GM21526 (cell line): ENCODE measurements around the gene NRIP2.
"Not testable (repeated sequence)": the region's sequence is repeated elsewhere in the genome, so short reads cannot be mapped to it uniquely, and the experiment has no call there.

Experiments used
- ATAC-seq: cut with Tn5 transposase; IDR thresholded peaks from one replicate; pipeline ENCODE4 v1.9.1; 2021; ENCODE audit warnings: moderate library complexity; ENCODE audit not compliant: unreplicated experiment, low FRiP score

NRIP2 gene, protein sequence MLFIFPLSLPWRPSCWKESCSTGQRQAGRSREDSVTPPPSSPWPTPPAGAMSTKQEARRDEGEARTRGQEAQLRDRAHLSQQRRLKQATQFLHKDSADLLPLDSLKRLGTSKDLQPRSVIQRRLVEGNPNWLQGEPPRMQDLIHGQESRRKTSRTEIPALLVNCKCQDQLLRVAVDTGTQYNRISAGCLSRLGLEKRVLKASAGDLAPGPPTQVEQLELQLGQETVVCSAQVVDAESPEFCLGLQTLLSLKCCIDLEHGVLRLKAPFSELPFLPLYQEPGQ

GRCh38 chr12:2834581-2835491 lies at the start of gene NRIP2:
Gene NRIP2 (minus strand): TSS chr12:2835035. CDS start chr12:2834983, 52 bp downstream.
- no peak for ATAC-seq

- no peak for ATAC-seq
Observed at GRCh38 chr12:2879853-2880252, 45.0 kb upstream of the NRIP2 start.

DNA sequence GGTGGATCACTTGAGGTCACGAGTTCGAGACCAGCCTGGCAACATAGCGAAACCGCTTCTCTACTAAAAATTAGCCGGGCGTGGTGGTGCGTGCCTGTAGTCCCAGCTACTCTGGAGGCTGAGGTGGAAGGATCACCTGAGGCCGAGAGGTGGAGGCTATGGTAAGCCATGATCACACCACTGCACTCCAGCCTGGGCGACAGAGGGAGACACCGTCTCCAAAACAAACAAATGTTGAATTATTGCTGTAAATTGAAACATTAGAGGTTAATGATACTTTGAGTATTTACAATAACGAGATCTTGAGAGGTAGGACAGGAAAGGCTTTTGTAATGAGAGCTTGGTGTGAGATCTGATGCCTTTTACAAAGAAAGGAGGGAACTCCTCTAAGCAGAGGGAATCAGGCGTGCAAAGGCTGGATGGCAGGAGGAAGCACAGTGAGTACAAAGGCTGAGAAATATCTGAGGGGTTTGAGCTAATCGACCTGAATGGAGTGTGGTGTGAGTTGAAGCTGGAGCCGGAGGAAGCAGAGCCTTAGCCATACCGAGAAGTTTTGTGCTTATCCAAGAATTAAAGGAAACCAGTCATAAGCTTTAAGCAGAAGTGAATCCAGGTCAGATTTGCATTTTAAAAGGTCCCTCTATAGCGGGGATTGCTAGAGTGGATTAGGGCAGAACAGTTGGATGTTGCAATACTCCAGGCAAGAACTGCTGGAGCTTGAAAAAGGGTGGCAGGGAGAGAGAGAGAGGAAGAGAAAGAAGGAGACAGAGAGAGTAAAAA lies 43.3 kb upstream of the NRIP2 start:
- no peak for ATAC-seq

GRCh38 chr12:2877047-2877952 lies 42.5 kb upstream of the NRIP2 start, which contains the start of the genes FOXM1 and RHNO1:
Gene FOXM1 (minus strand): TSS chr12:2877174. CDS start chr12:2874478, 2,696 bp downstream.
Gene RHNO1 (plus strand): TSS chr12:2877223. CDS start chr12:2885367, 8,144 bp downstream.
- ATAC-seq, result peak; percentile 71

GRCh38 chr12:2876431-2877046 lies 41.7 kb upstream of the NRIP2 start:
- peak; percentile 13 for ATAC-seq

GRCh38 chr12:2868986-2869632 lies 34.3 kb upstream of the NRIP2 start:
- ATAC-seq, result not testable (repeated sequence)

DNA sequence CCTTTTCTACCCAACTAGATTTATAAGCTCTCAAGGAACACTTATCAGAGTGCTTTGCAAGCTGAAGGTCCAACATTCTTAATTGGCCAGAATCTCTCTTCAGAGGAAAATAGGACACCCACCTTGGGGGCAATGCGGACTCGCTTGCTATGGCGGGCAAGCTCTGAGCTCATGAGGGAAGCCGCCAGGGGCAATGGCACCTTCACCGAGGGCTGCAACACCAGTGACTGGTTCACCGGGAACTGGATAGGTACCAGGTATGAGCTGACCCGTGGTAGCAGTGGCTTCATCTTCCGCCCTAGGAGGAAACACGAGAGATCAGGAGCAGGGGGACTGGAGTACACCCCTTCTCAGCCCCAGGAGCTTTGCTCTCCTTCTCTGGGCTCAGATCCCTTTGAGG lies 29.4 kb upstream of the NRIP2 start:
- ATAC-seq, result no peak

DNA sequence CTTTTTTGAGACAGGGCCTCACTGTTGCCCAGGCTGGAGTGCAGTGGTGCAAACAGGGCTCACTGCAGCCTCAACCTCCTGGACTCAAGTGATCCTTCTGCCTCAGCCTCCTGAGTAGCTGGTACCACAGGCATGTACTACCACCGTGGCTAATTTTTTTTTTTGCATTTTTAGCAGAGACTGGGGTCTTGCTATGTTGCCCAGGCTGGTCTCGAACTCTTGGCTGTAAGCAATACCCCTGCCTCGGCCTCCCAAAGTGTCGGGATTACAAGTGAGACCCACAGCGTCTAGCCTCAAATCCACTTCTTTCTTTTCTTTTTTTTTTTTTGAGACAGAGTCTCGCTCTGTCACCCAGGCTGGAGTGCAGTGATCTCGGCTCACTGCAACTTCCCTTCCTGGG lies 28.6 kb upstream of the NRIP2 start:
- not testable (repeated sequence) for ATAC-seq

GRCh38 chr12:2862876-2863275 lies 28.0 kb upstream of the NRIP2 start:
- ATAC-seq, result no peak

GRCh38 chr12:2860170-2860569 lies 25.3 kb upstream of the NRIP2 start:
- ATAC-seq, result no peak

DNA sequence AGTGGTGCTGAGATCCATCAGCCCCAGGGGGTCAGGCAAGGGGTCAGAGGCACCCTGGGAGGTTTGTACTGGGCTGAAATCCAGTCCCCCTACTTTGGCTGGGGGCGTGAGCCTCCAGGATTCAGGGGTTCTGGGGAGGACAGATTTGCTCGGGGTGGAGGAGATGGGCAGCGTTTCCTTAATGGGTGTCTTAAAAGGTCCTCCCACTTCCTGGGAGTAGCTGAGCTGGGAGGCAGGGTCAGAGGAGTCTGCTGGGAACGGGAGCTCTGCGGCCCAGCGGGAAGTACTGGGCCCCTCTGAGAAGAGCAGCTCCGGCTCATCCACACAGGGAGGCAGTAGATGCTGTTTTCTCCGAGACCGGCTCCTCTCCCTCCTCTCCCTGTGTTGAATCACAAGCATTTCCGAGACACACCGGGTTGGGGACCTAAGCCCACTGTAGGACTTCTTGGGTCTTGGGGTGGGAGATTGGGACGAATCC lies 24.1 kb upstream of the NRIP2 start:
- ATAC-seq, result no peak

- no peak for ATAC-seq
Observed at GRCh38 chr12:2858334-2858733, 23.5 kb upstream of the NRIP2 start.

DNA sequence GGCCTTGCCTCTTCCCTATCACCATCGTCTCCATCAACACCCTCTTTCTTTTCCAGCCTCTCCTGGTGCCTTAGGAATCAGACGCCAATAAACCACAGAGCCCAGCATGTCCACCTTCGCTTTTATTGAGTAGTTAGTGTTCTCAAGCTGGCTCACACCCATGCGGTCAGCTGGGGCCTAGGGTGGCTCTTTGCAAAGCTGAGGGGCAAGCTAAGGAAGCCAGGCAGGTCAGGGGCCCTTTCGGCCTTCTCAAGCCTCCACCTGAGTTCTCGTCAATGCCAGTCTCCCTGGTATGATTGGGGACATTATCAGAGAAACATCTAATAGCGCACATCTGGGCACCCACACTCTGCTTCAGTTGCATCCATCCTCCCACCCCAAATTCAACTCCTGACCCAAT lies 22.7 kb upstream of the NRIP2 start:
- no peak for ATAC-seq

DNA sequence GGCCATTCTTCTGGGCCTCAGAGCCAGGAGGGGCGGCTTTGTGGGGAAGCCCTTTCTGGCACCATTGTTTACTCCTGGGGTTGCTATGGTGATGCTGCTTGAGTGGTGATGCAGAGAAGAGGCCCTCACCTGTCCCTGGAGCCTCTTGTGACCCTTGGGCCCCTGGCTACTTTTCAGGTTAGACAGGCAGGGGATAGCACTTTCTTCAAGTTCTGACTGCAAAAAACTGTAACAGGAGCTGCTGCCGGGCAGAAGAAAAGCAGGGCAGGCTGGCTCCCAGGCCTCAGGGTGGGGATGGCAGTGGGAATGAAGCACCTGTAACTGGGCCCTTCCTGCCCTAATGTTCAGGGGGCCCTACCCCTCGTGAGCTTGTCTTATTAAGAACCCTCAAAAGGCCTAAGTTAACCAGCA lies 22.2 kb upstream of the NRIP2 start, which contains the start of gene TEX52:
TSS of gene TEX52 (minus strand) at position 19 of the 411 bp plus-strand sequence. CDS start at position 6, 13 bp downstream.
- no peak for ATAC-seq

DNA sequence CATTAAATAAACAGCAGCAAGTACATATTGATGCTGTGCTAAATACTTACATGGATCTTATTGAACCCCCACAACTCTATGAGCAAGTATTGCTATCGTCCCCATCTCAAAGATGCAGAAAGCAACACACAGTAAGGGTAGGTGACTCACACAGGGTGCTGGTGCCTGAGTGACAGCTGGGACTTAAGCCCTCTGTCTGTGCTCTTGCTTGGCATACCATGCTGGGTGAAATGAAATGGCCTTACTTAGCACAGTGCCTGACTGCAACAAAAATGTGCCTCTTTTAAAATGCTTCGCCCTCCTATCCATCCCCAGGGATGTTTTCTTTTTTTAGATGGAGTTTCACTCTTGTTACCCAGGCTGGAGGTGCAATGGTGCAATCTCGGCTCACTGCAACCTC lies 21.2 kb upstream of the NRIP2 start:
- no peak for ATAC-seq

- ATAC-seq, result no peak
Observed at GRCh38 chr12:2855546-2855945, 20.7 kb upstream of the NRIP2 start.

- no peak for ATAC-seq
Observed at GRCh38 chr12:2854669-2855453, 20.0 kb upstream of the NRIP2 start.

GRCh38 chr12:2853626-2854025 lies 18.8 kb upstream of the NRIP2 start:
- ATAC-seq, result no peak
